Retinal pigment epithelial cell (primary cell): Measurements from ENCODE around the gene SSBP3.

ENCODE experiments used
- DNase-seq: peaks from one replicate; pipeline ENCODE4 v3.0.0-alpha.2; 2010; ENCODE audit warnings: low read depth
- H3K4me3 ChIP-seq: 2 replicates; pipeline ENCODE4 v1.5.1; 2011; ENCODE audit warnings: mild to moderate bottlenecking, low read length, control low read depth, moderate library complexity
- CTCF ChIP-seq: conservative IDR thresholded peaks from 2 replicates; pipeline ENCODE4 v1.5.1; 2011; ENCODE audit warnings: low read depth, low read length, control low read depth, inconsistent platforms

The SSBP3 gene

GRCh38 chr1:54381524-54381923, 24.7 kb downstream of the SSBP3 start:
- TF ChIP-seq CTCF: no peak
- no peak overlapping the region for H3K4me3 ChIP-seq
- no peak for DNase-seq

GRCh38 chr1:54380290-54380882, 25.8 kb downstream of the SSBP3 start:
- no peak for DNase-seq
- no peak overlapping the region for H3K4me3 ChIP-seq
- TF ChIP-seq CTCF: no peak

GRCh38 chr1:54379555-54380289, 26.5 kb downstream of the SSBP3 start:
- no peak overlapping the region for H3K4me3 ChIP-seq
- no peak for DNase-seq
- no peak for TF ChIP-seq CTCF

GRCh38 chr1:54378874-54379554, 27.2 kb downstream of the SSBP3 start:
- no peak for TF ChIP-seq CTCF
- no peak for DNase-seq
- H3K4me3 ChIP-seq: no peak overlapping the region

GRCh38 chr1:54378157-54378873, 27.9 kb downstream of the SSBP3 start:
- no peak overlapping the region for H3K4me3 ChIP-seq
- DNase-seq: no peak
- TF ChIP-seq CTCF: no peak

- H3K4me3 ChIP-seq: no peak overlapping the region
- DNase-seq: no peak
- TF ChIP-seq CTCF: no peak
Measured at GRCh38 chr1:54377040-54377691, 29.0 kb downstream of the SSBP3 start.
